Amniotic stem cell (primary cell): Measurements from ENCODE around the gene ABLIM3.

Experiments used
- DNase-seq: peaks from one replicate; lab custom pipeline; 2025; lab: John Stamatoyannopoulos, UW

The ABLIM3 gene

DNA sequence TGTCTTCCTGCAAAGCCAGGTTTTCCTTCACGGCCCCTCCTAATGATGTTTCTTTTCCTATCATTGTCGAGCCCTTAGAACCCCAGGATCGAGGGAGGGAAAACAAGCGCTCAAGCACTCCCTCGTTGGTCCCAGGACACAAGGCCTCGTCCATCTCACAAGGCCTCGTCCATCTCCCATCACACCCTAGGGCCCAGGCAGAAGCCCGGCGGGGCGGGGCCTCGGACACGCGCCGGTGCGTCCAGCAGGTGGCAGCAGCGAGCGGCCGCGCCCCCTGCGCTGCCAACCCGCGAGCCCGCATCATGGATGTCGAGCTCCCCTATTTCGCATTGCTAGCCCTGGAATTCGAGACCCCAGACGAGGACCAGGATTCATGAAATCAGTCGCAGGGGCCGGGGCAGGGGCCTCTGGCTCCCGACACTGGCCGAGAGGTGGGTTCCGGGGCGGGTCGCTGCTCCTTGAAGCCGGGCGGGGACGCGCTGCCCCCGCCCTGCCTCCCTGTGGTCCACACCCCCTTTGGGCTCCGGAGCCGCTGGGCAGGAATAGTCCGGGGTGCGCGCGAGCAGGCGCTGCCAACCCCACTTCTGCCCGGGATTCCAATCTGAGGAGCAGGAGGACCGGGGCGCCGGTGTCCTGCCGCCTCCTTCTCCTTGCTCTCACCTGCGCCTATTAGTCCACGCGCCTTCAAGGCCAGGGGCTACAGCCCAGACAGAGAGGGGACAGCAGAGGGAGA is at the start of gene ABLIM3:
ABLIM3 (plus strand) TSS at position 270 of the 733 bp plus-strand sequence. CDS start 603 bp downstream, outside the sequence.
- DNase-seq = no peak

DNA sequence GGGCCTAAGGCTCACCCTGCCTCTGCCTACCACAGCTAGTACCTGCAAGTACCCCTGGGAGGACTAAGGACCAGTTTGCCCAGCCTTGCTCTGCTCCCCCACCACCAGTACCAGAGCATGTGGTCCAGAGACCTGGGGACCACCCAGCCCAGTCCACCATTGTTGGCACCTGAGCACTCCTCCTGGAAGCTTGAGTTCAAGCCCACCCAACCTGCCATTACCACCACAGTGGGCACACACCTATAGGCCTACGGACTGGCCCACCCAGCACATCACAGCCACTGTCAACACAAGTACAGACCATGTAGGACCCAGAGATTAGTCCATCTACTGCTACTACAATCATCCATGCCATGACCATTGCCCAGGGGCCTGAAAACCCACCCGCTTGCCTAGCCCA is 47.7 kb upstream of the ABLIM3 start:
- no peak for DNase-seq

DNA sequence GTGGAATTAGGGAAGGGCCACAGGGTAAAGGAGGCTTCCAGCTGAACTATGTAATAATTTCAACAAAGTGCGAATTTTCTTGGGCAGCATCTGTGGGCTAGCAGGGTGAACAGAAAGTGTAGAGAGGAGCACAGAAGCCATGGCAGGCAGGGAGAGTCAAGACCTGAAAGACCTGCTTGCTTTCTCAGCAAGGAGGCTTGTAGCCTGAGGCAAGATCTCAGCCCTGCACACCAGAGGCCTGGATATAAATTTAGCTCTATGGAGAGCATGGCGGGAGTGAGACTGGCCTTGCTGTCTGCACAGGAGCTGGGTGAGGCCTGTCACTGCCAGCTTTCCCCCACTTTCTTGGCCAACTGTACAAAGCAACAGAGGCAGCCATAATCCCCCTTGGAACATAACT is 46.3 kb upstream of the ABLIM3 start:
- DNase-seq = no peak

DNA sequence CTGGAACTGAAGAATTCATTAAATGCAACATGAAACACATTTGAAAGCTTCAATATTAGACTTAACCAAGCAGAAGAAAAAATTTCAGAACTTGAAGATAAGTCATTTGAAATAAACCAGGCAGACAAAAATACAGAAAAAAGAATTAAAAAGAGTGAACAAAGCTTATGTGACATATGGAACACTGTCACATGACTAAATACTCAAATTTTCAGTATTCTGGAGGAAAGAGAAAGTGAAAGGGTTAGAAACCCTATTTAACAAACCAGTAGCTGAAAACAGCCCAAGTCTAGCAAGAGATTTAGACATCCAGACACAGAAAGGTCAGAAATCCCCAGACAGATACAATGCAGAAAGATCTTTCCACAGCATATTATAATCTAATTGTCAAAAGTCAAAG is 41.4 kb upstream of the ABLIM3 start:
- DNase-seq = no peak

DNA sequence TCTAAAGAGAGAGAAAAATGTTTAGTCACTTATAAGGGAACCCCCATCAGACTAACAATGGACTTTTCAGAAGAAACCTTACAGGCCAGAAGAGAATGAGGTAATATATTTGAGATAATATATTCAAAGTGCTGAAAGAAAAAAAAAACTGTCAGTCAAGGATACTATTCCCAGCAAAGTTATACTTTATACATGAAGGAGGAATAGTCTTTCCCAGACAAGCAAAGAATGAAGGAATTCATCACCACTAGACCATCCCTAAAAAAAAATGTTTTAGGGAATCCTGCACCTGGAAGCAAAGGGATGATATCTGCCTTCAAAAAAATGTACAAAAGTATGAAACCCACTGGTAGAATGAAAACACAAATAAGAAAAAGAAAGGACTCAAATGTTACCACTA is 41.0 kb upstream of the ABLIM3 start:
- no peak for DNase-seq

DNA sequence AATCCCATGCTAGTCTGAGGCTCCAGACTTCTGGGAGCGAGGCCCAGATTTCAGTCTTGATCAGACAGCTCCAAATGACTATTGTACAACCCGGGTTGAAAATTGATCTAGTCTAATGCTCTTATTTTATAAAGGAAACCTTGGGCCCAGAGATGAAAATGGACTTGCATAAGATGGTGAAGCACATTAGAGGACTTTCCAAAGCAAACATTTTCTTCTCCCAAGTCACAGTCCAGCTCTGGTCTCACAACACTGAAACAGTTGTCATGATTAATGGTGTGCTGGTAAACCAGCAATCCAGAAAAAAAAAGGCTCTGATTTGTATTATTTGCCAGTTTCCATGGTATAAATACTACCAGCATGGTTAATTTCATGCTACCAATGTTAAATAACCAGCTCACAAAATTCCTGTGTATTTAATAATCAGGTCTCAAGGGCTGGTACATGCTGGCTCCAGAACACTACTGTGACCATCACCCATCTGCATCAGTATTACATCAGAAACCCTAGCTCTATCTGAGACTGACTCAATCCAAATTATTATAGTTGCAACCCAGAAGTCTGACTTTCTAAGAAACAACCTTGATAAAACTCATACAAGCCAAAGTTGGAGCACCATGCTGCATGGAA is 32.5 kb upstream of the ABLIM3 start:
- DNase-seq = no peak

DNA sequence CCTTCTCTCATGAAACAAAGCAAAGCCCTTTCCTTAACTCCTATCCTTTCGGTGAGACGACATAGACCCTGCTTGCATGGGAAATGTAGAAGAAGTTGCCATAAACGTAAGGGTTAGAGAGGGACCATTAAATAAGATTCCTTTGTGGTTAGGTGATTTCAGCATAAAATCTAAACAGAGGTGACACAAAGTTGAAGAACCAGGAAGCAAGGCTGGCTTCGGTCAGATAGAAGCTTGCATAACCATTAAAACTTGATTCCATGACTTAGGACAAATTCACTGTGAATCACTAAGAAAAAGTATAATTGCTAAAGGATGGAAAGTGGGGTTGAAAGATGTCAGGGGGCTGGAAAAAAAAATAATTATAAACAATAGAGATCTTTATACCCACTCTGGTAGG is 30.9 kb upstream of the ABLIM3 start:
- no peak for DNase-seq

DNA sequence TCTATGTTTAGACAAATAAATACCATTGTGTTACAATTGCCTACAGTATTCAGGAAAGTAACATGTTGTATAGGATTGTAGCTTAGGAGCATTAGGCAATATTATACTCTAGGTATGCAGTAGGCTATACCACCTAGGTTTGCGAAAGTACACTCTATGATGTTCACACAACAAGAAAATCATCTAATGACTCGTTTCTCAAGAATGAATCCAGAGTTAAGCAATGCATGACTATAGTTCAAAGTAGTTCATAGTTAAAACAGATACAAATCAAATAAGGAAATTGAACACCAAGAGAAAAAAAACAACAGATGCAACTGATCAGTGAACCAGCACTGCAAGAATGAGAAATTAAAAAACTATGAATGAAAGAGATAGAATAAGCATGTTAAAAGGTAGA is 27.6 kb upstream of the ABLIM3 start:
- no peak for DNase-seq

DNA sequence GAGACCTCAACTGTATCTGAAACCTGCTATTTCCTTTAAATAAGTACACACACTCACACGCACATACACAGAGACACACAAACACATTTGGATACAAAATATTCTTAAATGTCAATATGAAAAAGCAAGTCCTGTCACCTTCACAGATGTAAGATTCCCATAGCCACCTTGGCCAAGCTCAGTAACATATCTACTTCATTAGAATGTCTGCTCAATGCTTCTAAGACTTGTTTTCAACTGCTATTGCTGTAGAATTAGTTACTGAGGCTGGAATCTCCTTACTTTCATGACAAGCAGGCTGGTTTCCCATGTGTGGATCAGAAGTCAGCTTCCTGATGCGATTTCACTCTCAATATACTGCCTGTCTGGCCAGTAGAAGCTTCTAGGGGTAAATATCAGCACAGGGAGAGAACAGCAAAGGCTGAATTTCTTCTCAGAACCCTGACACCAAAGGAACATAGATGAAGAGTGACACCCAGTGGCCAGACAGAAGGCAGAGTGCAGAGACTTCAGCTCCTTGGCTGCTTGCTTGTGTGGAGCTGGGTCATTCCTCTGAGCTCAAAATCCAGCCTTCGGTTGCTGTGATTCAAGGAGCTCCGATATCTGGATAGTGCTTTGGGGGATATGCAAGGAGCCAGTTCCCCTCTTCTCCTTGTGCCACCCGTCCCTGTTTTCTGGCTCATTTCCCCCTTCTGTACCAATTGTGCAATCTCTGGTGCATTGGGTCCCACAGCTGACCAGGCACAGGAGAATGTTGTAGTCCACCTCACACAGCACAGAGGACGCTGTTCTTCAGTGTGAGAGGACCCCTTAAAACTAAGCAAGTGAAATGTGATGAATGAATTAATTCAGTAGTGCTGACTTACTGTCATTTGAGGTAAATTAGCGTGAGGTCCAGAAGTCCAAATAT is 26.6 kb upstream of the ABLIM3 start:
- peak; percentile 75 for DNase-seq

DNA sequence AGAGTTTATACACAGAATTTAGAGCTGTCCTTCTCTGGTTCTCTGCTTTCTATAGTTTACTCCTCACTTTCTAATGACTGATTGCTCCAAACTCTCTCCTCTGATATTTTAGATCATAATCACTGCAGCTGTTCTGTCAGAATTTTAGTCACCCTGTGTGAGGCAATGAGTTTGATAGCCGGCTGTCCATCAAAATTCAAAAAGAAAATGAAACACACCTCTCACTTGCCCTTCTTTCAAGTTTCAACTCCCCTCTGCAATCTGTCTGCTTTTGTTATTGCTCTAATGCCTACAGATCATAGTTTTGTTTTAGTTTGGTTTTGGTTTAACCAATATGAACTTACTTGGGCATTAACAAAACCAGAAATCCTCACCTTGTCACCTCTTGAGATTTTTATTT is 23.3 kb upstream of the ABLIM3 start:
- no peak for DNase-seq

DNA sequence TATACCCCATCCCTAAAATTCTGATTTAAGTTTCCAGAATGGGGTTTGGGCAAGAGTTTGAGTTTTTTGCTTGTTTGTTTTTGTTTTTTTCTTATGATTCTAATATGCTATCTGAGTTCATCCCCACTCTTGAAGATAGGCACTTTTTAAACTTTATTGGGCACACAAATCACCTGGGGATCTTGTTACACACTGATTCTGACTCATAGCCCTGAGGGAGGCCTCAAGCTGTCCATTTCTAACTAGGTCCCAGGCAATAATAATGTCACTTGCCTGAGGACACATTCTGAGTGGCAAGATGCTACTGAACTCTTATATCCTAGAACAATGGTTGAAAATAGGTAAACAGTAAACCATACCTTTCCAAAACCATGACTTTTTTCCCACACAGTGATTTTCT is 22.8 kb upstream of the ABLIM3 start:
- DNase-seq = no peak

DNA sequence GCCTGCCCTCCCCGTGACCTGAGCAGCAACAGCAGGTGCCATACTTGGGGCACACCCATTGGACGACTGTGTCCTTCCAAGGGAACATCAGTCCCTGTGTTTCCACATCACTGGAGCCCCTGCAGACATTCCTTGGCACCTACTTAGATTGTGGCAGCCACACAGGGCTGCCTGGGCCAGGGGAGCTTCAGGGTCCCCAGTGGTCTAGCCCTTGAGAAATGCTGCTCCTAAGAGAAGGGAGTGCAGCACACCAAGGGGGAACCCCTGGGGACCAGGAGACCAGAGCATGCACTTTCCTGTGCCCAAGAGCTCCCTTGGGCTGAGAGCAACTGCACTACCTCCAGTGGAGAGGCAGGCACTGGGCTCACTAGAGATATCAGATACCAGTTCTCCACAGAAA is 20.1 kb upstream of the ABLIM3 start:
- DNase-seq = no peak

DNA sequence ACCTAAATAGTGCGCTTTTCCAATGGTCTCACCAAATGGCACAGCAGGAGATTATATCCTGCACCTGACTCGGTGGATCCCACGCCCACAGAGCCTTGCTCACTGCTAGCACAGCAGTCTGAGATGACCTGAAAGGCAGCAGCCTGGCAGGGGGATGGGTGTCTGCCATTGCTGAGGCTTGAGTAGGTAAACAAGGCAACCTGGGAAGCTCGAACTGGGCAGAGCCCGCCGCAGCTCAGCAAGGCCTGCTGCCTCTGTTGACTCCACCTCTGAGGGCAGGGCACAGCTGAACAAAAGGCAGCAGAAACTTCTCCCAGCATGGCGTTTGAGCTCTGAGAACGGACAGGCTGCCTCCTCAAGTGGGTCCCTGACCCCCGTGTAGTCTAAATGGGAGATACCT is 18.1 kb upstream of the ABLIM3 start:
- no peak for DNase-seq

DNA sequence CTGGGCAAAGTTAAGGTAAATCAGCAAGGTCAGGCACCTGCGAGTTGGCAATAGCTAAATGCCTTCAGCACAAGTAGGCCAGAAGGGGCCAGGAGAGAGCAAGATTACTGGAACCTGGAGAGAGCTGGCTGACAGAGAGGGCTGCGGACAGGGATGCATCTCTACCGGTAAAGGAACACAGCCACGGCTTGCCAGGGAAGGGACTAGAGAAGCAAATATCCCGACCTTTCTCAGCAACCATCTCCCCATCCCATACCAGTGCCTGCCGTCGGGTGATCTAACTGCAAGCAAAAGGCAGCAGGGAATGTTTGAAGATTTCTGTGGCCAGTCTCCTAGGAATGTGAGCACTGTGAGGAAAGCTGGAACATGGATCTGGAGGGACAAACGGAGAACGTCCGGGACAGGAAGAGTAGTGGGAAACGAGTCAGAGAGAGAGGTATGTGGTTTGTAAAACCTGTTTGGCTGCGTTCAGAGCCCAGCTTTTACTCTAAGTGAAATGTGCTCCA is 15.9 kb upstream of the ABLIM3 start:
- no peak for DNase-seq

DNA sequence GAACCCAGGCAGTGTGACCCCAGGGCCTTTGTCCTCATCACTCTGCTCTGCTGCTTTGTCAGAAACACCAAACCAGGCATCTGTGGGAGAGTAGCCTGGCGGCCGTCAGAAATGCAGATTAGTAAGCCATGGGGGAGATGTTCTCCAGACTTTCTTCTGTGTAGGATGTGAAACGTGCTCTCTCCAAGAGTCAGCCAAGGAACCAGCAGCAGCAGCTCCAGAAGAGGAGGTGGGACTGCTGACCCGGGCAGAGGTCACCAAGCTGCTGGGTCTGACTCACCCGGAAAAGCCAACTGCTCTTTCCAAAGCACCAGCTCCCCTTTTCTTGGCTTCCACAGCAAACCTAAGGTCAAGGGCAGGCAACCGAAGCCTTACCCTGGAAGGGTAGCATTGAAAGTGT is 14.4 kb upstream of the ABLIM3 start:
- no peak for DNase-seq

DNA sequence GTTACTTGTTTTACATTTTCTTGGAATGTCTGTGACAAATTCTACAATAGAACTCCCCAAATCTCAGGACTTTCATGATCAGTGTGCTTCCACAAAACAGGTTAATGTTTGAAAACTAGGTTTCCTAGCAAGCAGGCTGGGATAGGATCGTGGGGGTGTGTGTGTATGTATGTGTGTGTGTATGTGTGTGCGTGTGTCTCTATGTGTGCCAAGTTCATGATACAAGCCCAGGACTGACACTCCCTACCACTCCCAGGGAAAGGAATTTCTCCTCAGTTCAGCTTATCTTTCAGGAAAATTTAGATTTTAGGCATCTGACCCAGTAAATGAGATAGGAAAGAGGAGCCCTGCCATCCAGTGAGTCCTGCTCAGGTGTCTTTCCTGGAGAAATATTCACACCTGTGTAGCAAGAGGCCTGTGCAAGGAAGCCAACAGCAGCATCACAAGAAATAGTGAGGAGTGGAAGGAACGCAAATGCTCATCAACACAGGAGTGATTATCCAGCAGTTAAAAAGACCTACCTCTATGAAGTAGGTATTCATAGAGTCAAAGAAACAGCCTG is 13.8 kb upstream of the ABLIM3 start:
- DNase-seq = no peak

DNA sequence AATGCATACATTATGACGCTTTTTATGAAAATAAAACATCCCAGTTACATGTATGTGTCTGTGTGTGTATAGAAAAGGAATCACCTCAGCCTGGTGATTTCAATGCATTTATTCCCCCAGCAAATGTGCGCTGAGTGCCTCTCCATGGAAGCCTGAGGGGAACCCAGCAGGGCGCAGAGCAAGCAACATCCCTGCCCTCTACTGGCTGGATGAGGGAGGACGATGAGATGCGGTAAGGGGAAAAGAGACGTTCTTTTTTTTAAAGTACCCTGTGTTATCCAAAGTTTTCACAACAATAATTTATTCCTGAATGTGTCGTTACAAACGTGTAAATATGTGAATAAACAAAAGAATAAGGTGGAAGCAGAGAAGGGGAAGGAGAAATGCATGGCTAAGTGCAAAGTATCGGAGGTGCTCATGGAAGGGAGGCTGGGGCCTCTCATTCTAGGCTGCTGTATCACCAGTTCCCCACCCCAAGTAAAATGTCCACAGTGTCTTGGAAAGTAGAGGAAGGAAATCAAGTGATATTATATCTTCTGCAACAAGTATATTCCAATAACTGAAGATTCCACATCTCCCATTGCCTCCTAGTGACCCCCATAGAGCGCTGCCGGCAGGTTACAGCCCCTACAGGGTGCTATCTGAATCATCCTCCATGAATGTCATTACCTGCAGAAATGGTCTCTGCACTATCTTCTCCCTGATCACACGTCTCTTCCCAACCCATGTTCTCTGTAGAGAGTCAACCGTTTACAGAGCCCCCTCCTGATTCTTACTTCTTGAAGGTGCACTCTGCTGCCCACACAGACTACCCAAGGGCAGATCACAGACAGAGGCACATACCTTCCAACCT is 13.0 kb upstream of the ABLIM3 start:
- DNase-seq = no peak

DNA sequence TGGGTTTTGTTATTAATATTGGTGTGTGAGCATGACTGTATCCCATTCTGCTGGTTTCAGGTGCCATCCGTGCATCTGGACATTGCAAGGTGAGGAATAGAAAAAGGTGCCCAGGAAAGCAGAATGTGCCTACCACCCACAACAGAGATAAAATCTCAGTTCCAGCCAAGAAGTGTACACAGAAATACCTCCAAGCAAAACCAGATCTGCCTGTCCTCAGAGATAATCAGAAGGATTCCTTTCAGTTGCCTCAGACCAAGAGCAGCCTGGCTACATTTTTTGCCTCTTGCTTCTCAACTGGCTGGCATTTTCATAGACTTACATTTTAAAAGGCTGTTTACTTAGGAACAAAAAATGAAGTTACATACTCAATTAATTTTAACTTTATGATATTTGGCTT is 12.1 kb upstream of the ABLIM3 start:
- DNase-seq = no peak

DNA sequence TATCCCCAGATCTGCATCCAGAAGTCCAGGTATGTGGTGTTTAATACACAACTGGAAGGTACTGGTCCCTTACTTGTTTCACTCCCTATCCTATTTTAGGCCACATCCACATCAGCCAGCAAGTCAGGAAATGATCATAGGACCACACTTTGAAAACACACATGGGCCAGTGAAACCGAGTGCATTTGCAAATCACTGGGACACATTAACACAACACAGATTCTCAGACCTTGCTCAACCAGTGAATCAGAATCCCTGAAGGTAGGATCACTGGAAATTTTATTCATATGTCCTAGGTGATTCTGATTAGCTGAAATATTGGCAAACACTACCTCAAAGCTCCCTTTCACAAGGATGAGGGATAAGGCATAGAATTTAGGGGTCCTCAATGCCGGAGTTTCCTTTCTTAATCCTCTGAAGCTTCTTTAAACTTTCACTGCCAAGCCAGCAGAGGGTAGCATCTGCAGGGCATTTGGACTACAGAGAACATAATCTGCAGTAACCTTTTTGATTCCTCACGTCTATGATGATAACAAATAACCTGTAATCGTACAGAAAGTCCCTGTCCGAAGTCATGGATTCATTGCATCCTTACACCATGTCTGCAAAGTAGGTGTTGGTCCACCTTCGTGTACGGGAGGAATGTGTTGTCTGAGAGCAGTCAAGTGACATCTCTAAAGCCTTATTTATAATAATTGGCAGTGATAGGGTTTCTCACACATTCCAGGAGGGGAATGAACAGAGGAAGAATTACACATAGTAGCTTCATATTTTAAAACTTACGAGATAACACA is 11.0 kb upstream of the ABLIM3 start:
- DNase-seq = no peak

DNA sequence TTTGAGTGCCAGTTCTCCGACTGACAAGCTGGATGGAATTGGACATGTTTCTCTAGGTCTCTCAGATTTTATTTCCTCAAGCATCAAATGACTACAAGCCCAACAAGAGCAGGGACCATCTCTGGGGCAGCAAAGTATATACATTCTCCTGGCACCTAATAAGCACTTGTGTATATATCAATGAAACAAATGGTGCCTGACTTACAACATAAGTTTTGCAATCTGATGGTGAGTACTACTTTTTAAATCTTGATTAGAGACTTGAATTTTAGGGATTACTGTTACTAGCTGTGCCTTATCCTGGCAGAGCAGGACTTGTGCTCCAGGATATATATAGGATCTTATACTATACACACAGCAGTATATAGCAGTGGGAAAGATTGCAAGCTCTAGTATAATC is 8.8 kb upstream of the ABLIM3 start:
- DNase-seq = no peak
